Lower leg skin (tissue), 4 donors: ENCODE measurements around the gene CNMD. TPM values are rescaled to one million over a fixed set of nuclear protein-coding genes. Genes with fewer than 3 reads are reported as not detected.

ENCODE experiments used
- DNase-seq, 2 donors: peaks; one replicate each; pipeline ENCODE4 v3.0.0-alpha.2; 2019; ENCODE audit warnings: low spot score in 2 of 2
- H3K4me3 ChIP-seq: fragments of 200-600 bp; sonication (generic); 2 replicates; pipeline ENCODE4 v1.5.1; 2017; ENCODE audit warnings: mild to moderate bottlenecking, low read depth; ENCODE audit not compliant: poor library complexity, severe bottlenecking
- CTCF ChIP-seq, 3 donors: fragments of 450-650 bp; IDR thresholded peaks; one replicate each; pipeline ENCODE4 v1.5.1; 2016; ENCODE audit warnings: antibody characterized with exemption in 3 of 3, mild to moderate bottlenecking in 3 of 3, moderate library complexity in 2 of 3
- POLR2A ChIP-seq, 2 donors: fragments of 450-650 bp; IDR thresholded peaks; one replicate each; pipeline ENCODE4 v1.6.1; 2016 to 2017; ENCODE audit warnings: antibody characterized with exemption in 2 of 2, mild to moderate bottlenecking in 1 of 2, moderate library complexity in 1 of 2
- WGBS, 2 donors: methylation state at CpG; one replicate each; pipeline ENCODE4 v1.1.5; 2018; 5-methylcytosine and 5-hydroxymethylcytosine counted together
- intact Hi-C: fragments of 100-400 bp; cut with DNase I; formaldehyde crosslinking; loops from one replicate; pipeline ENCODE4 v1.15.0; 2023; ENCODE audit warnings: low total_unique reads
- total RNA-seq, 4 donors: library from RNA; depleted of rRNA; stranded (reverse); fragments of >200 nt; gene quantifications; one replicate each; pipeline ENCODE4 v1.1.0, GENCODE V29; 2016

Gene CNMD
- not detected for total RNA-seq

DNA sequence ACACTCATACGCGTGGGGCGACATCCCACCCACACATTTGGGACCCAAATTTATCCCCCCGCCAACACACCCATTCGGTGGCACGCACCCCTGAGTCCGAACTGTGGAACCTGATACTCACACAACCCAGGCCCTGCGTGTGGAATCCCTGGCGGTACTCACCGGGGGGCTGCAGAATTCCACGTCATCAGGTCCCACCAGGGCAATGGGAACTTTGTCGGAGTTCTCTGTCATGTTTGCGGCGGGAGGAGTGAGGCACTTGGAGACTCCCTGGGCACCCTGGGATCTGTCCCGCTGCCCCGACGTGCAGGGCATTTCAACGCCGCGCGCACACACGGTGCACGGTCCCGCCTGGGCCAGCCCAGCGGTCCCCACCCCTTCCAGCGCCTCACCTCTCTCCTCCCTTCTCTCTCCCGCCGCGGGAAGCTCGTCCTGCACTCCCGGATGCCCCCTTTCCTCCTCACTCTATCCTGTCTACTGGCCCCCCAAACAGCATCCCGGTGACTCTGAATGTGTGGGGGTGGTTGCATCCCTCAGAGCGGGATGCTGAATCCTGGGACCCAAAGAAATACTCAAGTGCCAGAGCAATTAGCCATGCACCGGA is at the start of gene CNMD:
Gene CNMD, minus strand, starts transcription at position 353 of the 604 bp plus-strand sequence. Its CDS starts 119 bp downstream, at position 234.
- no peak within 1 kb of the TSS for H3K4me3 ChIP-seq
- no peak for TF ChIP-seq CTCF (IDR thresholded peaks at IDR 0.05)
- TF ChIP-seq POLR2A (IDR thresholded peaks at IDR 0.05), result no peak
- WGBS, 2 donors, result 6 to 8% methylated on average over 34 of the region's 34 CpGs
- DNase-seq, result no peak
- intact Hi-C loops, result no loop called here

- no peak for DNase-seq
- no peak for TF ChIP-seq CTCF (IDR thresholded peaks at IDR 0.05)
- TF ChIP-seq POLR2A (IDR thresholded peaks at IDR 0.05), result no peak
- intact Hi-C loops, result no loop called here
- WGBS, 2 donors, result 37 to 59% methylated on average over 4 of the region's 4 CpGs
- H3K4me3 ChIP-seq, result no peak overlapping the region
These were observed 48.4 kb upstream of the CNMD start for GRCh38 chr13:52788011-52788410.

- no peak for DNase-seq
- WGBS, 2 donors, result 83 to 87% methylated on average over 2 of the region's 2 CpGs
- no peak for TF ChIP-seq POLR2A (IDR thresholded peaks at IDR 0.05)
- no peak for TF ChIP-seq CTCF (IDR thresholded peaks at IDR 0.05)
- no peak overlapping the region for H3K4me3 ChIP-seq
- intact Hi-C loops, result no loop called here
These were observed 47.6 kb upstream of the CNMD start for GRCh38 chr13:52787235-52787634.

DNA sequence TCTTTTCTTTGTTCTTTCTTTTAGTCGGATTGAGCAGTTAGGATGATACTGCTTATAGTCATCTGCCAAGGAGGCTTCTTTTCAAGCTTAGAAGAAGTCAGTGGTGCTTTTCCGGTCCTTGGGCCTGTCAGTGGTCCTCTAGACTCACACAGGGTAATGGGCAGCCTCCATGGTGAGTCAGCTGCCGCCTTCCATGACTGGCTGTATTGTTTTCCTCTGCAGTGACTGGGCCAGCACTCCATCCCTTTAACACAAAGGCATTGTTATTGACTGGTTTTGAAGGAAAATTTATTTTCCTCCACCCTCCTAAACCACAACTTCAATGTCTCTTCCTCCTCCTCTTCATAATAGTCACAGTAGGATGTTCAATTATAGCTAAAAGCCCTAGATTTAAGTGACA is 47.1 kb upstream of the CNMD start:
- 65 to 77% methylated on average over 3 of the region's 3 CpGs for WGBS, 2 donors
- intact Hi-C loops, result no loop called here
- DNase-seq, result no peak
- TF ChIP-seq POLR2A (IDR thresholded peaks at IDR 0.05), result no peak
- TF ChIP-seq CTCF (IDR thresholded peaks at IDR 0.05), result no peak
- no peak overlapping the region for H3K4me3 ChIP-seq

GRCh38 chr13:52785739-52786138 is 46.1 kb upstream of the CNMD start:
- no peak overlapping the region for H3K4me3 ChIP-seq
- 78 to 79% methylated on average over 5 of the region's 5 CpGs for WGBS, 2 donors
- no peak for TF ChIP-seq CTCF (IDR thresholded peaks at IDR 0.05)
- TF ChIP-seq POLR2A (IDR thresholded peaks at IDR 0.05), result no peak
- intact Hi-C loops, result no loop called here
- no peak for DNase-seq
